Measurements from ENCODE around the gene VAMP8. TPM values are rescaled to one million over a fixed set of nuclear protein-coding genes. Genes with fewer than 3 reads are reported as not detected.
A peak's percentile ranks its signal among the peaks of the same experiment; 100 is the strongest.

Gene VAMP8
- total RNA-seq, 2 donors from 2014 or later: 80.4 to 146 TPM

DNA sequence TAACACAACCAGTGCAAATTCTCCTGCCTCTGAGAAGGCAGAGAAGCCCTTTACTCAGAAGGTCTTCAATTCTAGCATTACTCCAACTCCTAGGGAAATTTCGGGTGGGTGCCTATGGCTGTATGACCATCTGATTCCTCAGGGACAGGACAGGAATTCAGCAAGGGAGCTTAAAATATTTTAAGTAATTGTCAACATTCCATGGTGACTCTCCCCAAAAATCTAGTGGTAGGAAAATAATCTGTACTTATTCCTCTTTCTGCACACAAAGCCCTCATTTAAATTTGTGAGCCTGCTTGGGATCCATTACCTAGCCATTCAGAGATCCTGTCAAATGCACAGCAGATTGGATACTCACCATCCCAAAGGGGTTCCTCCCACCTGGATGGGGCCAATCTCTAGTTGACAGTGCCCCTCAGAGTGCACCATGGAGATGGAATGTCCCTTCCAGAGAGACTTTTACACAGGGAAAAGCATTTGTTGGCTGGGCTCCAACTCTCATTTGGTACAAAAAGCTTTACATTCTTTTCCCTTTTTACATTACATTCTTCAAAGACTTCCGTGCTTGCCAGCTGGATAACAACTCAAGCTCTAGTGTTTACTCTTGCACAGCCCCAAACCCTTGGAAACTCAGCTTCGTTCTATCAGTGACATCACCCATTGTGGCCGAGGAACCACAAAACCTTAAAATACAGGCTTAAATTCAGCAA is 28.2 kb downstream of the VAMP8 start:
- peak overlapping the region; percentile 62 for H3K27ac ChIP-seq (ENCODE audit: low read depth, low read length)
- H3K4me3 Mint-ChIP-seq: no peak overlapping the region

GRCh38 chr2:85606116-85606455 is 28.7 kb downstream of the VAMP8 start:
- no peak for TF ChIP-seq CTCF (conservative IDR thresholded peaks at IDR 0.05)
- Mint-ChIP-seq H3K4me3 (no peak overlapping the region), H3K9me3 (no peaks in the 10 kb centered on the region), H3K27me3 (ENCODE audit: insufficient read depth) (no peaks in the 10 kb centered on the region), H3K27ac (no peak overlapping the region), H3K36me3 (ENCODE audit: low read depth) (peaks cover 23% of the 10 kb centered on the region), H3K4me1 (peaks cover 12% of the 10 kb centered on the region)
- H3K27ac ChIP-seq (ENCODE audit: low read depth, low read length): peak overlapping the region; percentile 62
- 96 to 98% methylated on average over 7 of the region's 7 CpGs for WGBS, 2 experiments (ENCODE audit: insufficient coverage in 1 of 2, insufficient read length in 1 of 2)
- H3K9ac ChIP-seq (ENCODE audit: extremely low read depth, low read length, poor library complexity, severe bottlenecking): no peak overlapping the region
- peaks cover 53% of the 10 kb centered on the region for H3K36me3 ChIP-seq (ENCODE audit: control insufficient read depth, insufficient read depth, low read length)
- H3K4me1 ChIP-seq (ENCODE audit: control insufficient read depth, insufficient read depth, low read length): peaks cover 7% of the 10 kb centered on the region
- H3K27me3 ChIP-seq (ENCODE audit: control insufficient read depth, insufficient read depth, low read length, poor library complexity, severe bottlenecking): no peaks in the 10 kb centered on the region
- no peak for DNase-seq
- no peaks in the 10 kb centered on the region for H3K9me3 ChIP-seq (ENCODE audit: control insufficient read depth, low read length)
- H3K4me3 ChIP-seq (ENCODE audit: low read length): no peak overlapping the region

More for the DNA sequence above, 28.2 kb downstream of the VAMP8 start:
- H3K9ac ChIP-seq (ENCODE audit: extremely low read depth, low read length, poor library complexity, severe bottlenecking): no peak overlapping the region
- no peak overlapping the region for H3K27ac Mint-ChIP-seq
- WGBS, 2 experiments (ENCODE audit: insufficient coverage in 1 of 2, insufficient read length in 1 of 2): 74 to 89% methylated on average over 3 to 4 of the region's 4 CpGs
- TF ChIP-seq CTCF (conservative IDR thresholded peaks at IDR 0.05): no peak
- DNase-seq: peak; percentile 40
- peaks cover 12% of the 10 kb centered on the region for H3K4me1 Mint-ChIP-seq
- peaks cover 23% of the 10 kb centered on the region for H3K36me3 Mint-ChIP-seq (ENCODE audit: low read depth)
- H3K27me3 ChIP-seq (ENCODE audit: control insufficient read depth, insufficient read depth, low read length, poor library complexity, severe bottlenecking): no peaks in the 10 kb centered on the region
- no peaks in the 10 kb centered on the region for H3K9me3 ChIP-seq (ENCODE audit: control insufficient read depth, low read length)
- H3K4me3 ChIP-seq (ENCODE audit: low read length): no peak overlapping the region
- H3K36me3 ChIP-seq (ENCODE audit: control insufficient read depth, insufficient read depth, low read length): peaks cover 53% of the 10 kb centered on the region
- H3K27me3 Mint-ChIP-seq (ENCODE audit: insufficient read depth): no peaks in the 10 kb centered on the region
- H3K4me1 ChIP-seq (ENCODE audit: control insufficient read depth, insufficient read depth, low read length): peaks cover 7% of the 10 kb centered on the region
- H3K9me3 Mint-ChIP-seq: no peaks in the 10 kb centered on the region

DNA sequence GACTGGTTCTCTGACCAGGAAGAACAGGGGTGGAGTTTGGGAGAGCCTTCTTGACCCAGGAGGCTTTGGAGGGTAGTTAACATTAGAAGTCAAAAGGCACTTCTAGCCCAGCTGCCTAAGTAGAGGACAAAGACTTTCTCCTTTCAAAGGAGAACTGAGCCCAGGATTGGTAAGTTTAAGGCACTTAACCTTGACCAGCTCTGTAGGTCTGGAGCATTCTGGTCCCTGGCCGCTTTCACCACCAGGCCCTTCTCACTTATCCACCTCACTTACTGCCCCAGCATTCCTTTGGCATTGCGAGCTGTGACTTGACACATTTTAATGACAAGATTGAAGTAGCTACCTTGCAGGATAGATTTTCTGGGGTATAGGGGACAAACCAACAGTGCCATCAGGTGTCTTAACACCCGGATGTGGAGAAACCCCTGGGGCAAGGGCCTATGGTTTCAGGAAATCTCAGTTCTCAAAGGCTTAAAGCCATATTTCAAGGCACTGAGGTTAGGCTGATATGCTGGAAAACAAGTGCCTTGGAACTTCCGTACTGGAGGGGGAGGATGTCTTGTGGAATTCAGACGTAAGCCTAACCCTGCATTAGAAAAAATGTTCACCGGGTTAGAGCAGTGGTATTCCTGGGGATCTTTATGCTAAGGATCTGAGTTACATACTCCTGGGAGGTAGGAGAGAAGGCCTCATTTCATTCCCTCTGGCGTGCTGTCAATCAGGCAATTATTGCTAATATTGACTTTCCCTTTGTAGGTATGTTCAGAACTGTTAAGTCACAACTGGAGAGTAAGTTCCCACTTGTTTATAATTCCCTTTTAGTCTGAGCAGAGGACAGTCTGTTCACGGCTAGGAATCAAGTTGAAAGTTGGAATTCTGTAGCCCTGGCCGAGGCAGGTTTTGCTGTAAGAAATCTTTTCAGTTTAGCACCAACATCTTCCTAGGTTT is 30.2 kb downstream of the VAMP8 start:
- no peak for TF ChIP-seq CTCF (conservative IDR thresholded peaks at IDR 0.05)
- H3K9me3 Mint-ChIP-seq: no peaks in the 10 kb centered on the region
- H3K27ac Mint-ChIP-seq: peak overlapping the region; percentile 62
- WGBS, 2 experiments (ENCODE audit: insufficient coverage in 1 of 2, insufficient read length in 1 of 2): 93 to 98% methylated on average over 8 to 9 of the region's 9 CpGs
- Histone ChIP-seq H3K4me1 (ENCODE audit: control insufficient read depth, insufficient read depth, low read length) (peaks cover 7% of the 10 kb centered on the region), H3K9me3 (ENCODE audit: control insufficient read depth, low read length) (no peaks in the 10 kb centered on the region), H3K36me3 (ENCODE audit: control insufficient read depth, insufficient read depth, low read length) (peaks cover 53% of the 10 kb centered on the region), H3K4me3 (ENCODE audit: low read length) (no peak overlapping the region), H3K27me3 (ENCODE audit: control insufficient read depth, insufficient read depth, low read length, poor library complexity, severe bottlenecking) (no peaks in the 10 kb centered on the region), H3K27ac (ENCODE audit: low read depth, low read length) (no peak overlapping the region), H3K9ac (ENCODE audit: extremely low read depth, low read length, poor library complexity, severe bottlenecking) (no peak overlapping the region)
- H3K4me1 Mint-ChIP-seq: peaks cover 12% of the 10 kb centered on the region
- H3K36me3 Mint-ChIP-seq (ENCODE audit: low read depth): peaks cover 23% of the 10 kb centered on the region
- DNase-seq: peak; percentile 40
- no peaks in the 10 kb centered on the region for H3K27me3 Mint-ChIP-seq (ENCODE audit: insufficient read depth)
- no peak overlapping the region for H3K4me3 Mint-ChIP-seq

Data from endodermal cell (in vitro differentiated cells).